CD4-positive, alpha-beta T cell treated with Interleukin-15 for 1 hour (primary cell): ENCODE data around the gene CD72.
"Not testable (repeated sequence)": the region's sequence is repeated elsewhere in the genome, so short reads cannot be mapped to it uniquely, and the experiment has no call there.

Experiments used
- DNase-seq: peaks from one replicate; pipeline ENCODE4 v3.0.0-alpha.2; 2020

The CD72 gene

DNA sequence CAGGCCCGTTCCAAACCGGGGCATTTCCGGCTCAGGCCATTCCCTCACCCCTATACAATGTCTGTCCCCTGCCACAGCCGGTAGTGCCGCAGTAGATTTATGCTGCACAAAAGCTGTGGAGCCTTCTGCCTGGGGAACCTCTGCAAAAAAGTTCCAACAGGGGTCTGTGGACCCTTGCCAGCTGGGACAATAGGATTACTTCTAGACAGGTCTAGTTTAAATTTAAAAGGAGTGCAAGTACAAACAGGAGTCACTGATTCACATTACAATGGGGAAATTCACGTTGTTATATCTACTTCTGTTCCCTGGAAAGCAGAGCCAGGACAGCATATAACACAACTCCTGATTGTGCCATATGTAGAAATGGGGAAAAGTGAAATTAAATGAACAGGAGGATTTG lies 34.7 kb downstream of the CD72 start:
- not testable (repeated sequence) for DNase-seq

DNA sequence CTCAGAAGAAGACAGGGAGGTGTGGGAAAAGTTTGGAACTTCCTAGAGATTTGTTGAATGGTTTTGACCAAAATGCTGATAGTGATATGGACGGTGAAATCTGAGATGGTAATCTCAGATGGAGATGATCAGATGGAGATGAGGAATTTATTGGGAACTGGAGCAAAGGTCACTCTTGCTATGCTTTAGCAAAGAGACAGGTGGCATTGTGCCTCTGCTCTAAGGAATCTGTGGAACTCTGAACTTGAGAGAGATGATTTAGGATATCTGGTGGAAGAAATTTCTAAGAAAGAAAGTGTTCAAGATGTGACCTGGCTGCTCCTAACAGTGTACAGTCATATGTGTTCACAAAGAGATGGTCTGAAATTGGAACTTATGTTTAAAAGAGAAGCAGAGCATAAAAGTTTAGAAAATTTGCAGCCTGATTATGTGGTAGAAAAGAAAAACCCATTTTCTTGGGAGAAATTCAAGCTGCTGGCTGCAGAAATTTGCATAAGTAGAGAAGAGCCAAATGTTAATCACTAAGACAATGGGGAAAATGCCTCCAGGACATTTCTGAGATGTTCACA lies 38.5 kb downstream of the CD72 start:
- DNase-seq = not testable (repeated sequence)

DNA sequence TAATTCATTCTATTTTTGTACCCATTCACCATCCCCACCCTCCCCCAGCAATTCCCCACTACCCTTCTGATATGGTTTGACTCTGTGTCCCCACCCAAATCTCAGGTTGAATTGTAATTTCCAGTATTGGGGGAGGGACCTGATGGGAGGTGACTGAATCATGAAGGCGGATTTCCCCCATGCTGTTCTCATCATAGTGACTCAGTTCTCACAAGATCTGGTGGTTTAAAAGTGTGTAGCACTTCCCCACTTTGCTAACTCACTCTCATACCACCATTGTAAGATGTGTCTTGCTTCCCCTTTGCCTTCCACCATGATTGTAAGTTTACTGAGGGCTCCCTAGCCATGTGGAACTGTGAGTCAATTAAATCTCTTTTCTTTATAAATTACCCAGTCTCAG lies 39.1 kb downstream of the CD72 start:
- no peak for DNase-seq

DNA sequence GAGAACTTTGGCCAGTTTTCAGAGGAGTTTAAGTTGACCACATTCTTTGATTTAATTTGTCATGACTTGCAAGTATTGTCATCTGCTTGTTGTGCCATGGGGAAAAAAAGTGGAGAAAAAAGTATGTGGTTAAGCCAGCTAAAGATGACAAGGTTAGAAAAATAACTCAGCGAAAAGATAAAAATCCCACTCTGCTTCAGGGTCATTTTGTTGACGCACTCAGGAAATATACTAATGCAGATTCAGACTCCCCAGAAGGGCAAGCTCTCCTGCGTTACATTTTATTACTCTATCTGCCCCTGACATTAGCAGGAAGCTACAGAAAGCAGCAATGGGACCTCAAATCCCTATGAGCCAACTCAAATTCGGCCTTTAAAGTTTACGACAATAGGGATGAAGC lies 40.7 kb downstream of the CD72 start:
- no peak for DNase-seq

DNA sequence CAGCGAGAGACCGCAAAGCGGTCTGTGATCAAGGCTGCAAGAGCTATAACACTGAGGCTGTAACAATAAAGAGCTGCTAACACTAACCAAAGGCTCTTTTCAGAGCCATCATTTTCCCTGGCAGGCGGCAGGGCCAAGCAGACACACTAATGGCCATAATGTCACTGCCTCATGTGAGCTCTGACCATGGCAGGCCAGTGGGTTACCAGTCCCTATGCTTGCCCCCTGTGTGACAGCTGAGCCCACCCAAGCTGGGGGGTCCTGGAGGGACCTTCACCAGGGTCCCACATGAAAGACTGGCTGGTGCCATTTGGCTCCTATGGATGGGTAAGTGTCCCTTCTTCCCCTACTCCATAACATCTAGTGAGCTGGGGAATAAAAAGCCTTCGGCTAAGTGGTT lies 42.7 kb downstream of the CD72 start:
- no peak for DNase-seq

DNA sequence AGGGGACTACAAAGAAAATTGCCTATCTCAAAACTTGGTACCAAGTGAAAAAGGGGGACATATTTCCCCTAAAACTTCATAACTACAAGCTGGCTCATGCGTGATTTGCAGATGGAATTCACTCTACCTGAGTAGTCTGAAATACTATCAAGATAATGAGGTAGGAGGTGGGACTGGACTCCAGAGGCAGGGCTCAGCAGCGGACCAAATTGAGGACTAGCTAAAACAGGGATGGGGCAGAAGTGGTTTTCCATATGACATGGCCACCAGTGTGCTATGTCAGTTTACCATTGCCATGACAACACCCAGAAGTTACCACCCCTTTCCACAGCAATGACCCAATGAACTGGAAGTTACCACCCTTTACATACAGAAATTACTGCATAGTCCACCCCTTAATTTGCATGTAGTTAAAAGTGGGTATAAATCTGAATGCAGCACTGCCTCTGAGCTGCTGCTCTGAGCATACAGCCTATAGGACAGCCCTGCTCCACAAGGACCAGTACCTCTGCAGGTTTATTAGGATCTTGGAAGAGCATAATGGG lies 43.6 kb downstream of the CD72 start:
- no peak for DNase-seq

DNA sequence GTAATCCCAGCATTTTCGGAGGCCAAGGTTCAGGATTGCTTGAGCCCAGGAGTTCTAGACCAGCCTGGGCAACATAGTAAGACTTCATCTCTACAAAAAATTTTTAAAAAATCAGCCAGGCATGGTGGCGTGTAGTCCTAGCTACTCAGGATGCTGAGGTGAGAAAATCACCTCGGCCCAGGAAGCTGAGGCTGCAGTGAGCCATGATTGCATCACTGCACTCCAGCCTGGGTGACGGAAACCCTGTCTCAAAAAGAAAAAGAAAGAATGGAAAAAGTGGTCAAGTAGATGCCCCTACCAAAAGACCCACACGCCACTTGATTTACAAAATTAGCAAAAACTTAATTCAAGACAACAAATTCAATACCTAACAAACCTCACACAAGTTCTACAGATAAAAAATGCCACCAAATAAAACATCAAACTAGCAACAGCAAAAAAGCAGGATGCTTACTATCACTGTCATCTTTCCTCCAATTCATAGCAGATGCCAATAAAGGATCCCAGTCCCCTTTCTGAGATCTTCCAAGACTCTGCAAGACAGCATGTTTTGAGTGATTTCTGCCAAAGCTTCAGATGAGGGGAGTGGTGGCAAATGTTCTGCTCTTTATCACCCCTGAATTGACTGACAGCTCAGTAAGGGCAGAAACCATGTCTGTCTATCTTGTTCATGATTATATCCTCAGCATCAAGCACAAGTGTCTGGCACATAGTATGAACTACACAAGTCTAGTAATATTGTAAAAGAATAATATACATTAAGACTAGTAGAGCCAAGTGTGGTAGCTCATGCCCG lies 47.3 kb downstream of the CD72 start:
- no peak for DNase-seq

DNA sequence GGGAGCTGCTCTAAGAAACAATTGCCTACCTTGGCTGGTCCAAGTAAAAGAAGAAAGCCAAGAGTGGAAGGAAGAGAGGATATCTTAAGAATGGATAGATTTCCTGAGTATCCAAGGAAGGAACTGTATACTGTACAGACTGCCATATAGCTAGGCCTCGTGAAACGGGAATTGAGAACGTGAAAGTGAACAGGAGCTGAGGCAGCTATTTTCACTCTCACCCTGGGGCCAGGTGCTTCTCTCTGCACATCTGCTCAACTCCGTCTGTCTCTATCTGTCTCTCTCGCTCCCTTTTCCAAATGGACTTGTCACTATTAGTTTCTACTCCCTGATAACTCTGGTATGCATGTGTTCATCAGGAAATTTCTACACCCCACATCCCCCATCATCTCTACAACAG lies 49.0 kb downstream of the CD72 start:
- DNase-seq = no peak

DNA sequence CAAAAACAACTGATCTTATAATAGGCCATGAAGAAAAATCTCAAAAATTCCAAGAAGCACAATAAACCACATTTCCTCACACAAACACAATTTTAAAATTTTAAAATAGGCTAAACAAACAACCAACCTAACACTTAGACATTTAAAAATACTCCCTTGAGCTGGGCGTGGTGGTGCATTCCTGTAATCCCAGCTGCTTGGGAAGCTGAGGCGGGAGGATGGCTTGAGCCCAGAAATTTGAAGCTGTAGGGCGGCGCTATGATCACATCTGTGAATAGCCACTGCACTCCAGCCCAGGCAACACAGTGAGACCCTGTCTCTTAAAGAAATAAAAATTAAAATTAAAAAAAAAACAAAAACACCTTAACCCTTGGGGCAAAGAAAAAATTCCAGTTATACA lies 50.0 kb downstream of the CD72 start:
- no peak for DNase-seq

DNA sequence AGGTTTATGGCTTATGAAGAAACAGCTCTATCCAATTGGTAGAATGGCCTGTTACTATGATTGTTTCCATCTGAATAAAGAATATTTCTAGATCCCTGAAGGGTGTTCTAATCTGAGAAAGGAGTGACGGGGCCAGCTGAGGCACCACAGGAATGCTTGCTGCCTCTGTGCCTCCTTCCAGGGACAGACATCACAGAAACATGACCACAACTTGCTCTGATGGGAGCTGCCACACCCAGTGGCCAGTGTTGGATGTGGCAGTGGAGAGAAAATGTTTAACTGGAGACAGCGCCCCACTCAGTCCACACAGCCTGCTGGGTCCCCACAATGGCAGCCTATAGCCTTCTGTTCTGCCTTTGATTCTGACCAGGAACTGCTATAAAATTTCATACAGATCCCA lies 51.8 kb downstream of the CD72 start:
- DNase-seq = no peak

DNA sequence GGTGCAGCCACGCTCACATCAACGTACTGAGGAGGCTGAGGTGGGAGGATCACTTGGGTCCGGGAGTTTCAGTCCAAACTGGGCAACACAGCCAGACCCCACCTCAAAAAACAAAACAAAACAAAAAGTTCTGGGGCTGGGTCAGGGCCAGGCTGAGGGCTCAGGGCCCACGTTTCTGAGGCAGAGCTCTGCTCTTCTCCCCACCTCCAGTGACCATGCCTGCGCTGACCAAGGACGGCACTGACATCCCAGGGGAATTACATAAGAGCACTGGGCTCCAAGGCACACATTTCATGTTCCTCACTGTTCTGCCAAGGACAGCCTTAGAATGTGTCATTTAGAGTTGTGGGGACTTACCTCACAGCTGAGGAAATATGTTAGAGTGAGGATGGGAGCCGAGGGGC lies 53.6 kb downstream of the CD72 start:
- no peak for DNase-seq

DNA sequence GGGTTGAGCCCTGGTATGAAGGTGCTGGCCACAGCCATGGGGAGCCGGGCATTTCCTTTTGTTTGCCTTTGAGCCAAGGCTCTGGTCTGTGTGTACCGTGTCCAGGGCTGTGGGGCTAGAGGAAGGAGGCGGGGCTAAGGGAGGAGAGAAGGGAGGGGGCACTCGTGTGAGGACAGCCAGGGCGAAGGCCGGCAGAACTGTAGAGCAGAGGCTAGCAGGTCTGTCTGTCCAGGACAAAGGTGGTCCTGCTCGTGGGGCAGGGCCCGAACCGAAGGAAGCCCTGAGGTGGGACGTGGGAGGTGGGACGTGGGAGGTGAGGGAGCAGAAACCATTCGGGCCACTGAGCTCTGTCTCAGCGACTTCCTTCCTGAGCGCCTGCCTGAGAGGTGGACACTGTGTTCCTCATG lies 54.4 kb downstream of the CD72 start:
- no peak for DNase-seq

DNA sequence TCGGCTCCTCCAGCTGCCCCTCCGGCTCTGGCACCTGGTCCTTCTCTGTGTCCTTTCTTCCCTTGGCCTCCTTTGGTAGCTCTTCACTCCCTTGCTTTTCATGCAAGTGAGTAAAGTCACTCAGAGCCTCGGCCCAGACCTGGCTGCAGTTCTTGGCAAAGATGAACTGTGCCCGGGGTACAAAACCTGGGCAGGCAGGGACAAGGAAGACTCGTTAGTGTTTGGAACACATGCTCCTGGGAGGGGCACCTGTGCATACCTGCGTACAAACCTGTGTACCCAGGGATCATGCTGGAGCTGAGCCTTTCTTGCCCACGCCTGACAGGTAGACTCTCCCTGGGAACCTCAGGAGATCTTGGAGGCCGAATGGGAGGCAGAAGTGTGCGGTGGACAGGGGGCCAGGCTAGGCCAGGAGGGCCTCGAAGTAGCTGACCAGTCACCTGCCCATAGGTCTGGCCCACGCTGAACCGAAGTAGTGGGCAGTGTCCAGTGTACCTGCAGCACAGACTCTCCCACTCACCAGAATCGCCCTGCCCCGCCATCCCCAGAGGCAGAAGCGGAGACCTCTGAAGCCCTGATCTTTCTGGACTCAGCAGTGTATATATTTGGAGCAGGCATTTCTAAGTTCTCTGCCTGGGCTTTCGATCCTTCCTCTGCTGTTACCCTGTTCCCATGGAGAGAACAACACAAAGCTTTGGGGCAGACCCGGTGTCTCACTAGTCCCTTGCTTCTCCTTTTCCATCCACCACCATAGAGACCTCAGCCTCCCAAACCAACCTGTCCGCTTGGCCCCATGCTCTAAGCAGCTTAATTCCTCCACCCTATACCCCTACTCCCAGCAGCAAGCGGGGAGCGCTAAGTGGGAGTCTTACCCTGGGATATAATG lies 55.1 kb downstream of the CD72 start:
- no peak for DNase-seq

DNA sequence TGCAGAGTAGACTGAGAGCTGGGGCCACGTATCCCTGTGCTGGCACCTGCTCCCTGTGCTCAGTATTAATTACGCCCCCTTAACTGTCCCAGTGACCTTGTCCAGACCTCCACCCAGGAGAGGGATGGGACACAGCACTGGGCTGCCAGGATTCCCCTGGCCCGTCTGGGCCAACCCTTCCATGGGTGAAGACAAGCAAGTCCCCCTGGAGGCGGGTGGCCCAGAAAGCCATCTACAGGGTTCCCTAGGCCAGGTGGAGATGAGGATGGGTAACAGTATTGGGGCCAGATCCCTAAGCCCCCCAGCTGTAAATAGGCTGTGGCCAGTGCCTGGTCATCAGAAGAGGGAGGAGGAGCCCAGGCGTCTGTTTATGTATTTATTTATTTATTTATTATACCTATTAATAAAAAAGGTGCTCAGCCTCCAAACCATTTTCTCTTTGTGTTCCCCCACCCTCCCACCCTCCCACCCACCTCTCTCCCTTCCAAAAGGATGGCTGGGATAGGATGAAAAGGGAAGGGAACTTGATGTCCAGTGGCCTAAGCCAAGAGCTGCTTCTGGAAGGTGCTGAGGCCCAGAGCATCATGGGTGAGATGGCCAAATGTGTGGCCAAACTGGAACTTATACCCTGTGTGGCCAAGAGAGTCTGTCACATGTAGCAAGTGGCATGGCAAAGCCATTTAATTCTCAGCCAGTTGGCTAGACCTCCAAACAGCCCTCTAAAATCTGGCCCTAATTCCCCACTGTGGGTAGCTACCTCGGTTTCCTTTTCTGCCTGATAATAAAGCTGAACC lies 56.5 kb downstream of the CD72 start:
- DNase-seq = no peak

DNA sequence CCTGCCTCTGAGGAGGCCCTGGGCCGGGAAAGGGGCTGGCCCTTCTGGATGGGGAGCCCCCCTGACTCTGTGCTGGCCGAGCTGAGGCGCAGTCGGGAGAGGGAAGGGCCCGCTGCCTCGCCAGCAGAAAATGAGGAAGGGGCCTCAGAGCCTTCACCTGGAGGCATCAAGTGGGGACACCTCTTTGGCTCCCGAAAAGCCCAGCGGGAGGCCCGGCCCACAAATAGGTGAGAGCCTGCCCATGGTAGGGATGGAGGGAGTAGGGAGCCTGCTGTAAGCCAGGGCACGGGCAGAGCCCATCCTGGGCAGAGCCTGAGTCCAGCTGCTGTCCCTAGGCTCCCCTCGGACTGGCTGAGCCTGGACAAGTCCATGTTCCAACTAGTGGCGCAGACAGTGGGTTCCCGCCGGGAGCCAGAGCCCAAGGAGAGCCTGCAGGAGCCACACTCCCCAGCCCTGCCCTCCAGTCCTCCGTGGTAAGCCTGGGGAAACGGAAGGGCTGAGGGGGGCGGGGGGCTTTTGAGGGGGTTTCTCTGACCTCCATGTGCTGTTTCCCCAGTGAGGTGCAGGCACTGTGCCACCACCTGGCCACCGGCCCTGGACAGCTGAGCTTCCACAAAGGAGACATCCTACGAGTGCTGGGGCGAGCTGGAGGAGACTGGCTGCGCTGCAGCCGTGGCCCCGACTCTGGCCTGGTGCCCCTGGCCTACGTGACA lies 57.4 kb downstream of the CD72 start:
- DNase-seq = no peak
